Liver (tissue), 3 donors: Measurements from ENCODE around the gene ST8SIA1.

Experiments used
- HNF4A ChIP-seq, 2 donors: conservative IDR thresholded peaks; 2 replicates each; pipeline ENCODE4 v1.6.1; 2016; ENCODE audit warnings: antibody characterized with exemption in 2 of 2, mild to moderate bottlenecking in 2 of 2
- JUND ChIP-seq, 2 donors: IDR thresholded peaks; 2 replicates each; pipeline ENCODE4 v1.6.1; 2016; ENCODE audit warnings: antibody characterized with exemption in 2 of 2
- NR2F2 ChIP-seq: IDR thresholded peaks from 2 replicates; pipeline ENCODE4 v1.6.1; 2016; ENCODE audit warnings: antibody characterized with exemption
- RAD21 ChIP-seq, 2 donors: IDR thresholded peaks; 2 replicates each; pipeline ENCODE4 v1.6.1; 2016; ENCODE audit warnings: antibody characterized with exemption in 2 of 2, mild to moderate bottlenecking in 2 of 2
- SP1 ChIP-seq: IDR thresholded peaks from 2 replicates; pipeline ENCODE4 v1.6.1; 2018; ENCODE audit warnings: antibody characterized with exemption, mild to moderate bottlenecking
- TF ChIP-seq, protein P1 (sequence below): fragments of 150-350 bp; IDR thresholded peaks from 2 replicates; pipeline ENCODE4 v1.5.1; 2017; ENCODE audit warnings: improper control_type of control experiment, low read depth, low read length; ENCODE audit not compliant: missing input control
- TF ChIP-seq, protein P2 (sequence below): IDR thresholded peaks from 2 replicates; pipeline ENCODE4 v1.6.1; 2016; ENCODE audit warnings: antibody characterized with exemption
- donor health status: healthy.
- donor health status: healthy.

DNA sequence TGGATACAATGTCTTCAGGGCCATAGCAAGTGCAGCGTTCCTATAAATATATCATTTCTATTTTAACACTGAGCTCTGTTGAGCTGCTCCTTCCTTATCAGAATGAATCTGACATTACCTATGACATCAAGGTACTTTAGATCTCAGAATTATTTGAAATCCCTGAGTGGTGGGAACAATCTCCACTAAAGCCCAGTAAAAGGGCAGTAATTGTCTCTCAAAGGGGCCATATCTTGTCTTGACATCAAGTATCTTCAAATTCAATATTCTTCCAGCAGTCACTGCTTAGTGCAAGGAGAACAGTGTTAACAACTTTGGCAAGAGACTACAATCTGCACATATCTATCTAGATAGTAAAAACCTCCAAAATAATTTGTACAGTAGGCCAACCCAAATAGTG, 21.7 kb upstream of the ST8SIA1 start:
- no peak for TF ChIP-seq JUND (IDR thresholded peaks at IDR 0.05)
- TF ChIP-seq, protein P1, sequence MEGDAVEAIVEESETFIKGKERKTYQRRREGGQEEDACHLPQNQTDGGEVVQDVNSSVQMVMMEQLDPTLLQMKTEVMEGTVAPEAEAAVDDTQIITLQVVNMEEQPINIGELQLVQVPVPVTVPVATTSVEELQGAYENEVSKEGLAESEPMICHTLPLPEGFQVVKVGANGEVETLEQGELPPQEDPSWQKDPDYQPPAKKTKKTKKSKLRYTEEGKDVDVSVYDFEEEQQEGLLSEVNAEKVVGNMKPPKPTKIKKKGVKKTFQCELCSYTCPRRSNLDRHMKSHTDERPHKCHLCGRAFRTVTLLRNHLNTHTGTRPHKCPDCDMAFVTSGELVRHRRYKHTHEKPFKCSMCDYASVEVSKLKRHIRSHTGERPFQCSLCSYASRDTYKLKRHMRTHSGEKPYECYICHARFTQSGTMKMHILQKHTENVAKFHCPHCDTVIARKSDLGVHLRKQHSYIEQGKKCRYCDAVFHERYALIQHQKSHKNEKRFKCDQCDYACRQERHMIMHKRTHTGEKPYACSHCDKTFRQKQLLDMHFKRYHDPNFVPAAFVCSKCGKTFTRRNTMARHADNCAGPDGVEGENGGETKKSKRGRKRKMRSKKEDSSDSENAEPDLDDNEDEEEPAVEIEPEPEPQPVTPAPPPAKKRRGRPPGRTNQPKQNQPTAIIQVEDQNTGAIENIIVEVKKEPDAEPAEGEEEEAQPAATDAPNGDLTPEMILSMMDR = no peak
- TF ChIP-seq RAD21 (IDR thresholded peaks at IDR 0.05) = no peak
- TF ChIP-seq NR2F2 = no peak
- TF ChIP-seq SP1 = no peak
- TF ChIP-seq, protein P2, sequence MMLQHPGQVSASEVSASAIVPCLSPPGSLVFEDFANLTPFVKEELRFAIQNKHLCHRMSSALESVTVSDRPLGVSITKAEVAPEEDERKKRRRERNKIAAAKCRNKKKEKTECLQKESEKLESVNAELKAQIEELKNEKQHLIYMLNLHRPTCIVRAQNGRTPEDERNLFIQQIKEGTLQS = no peak
- no peak for TF ChIP-seq HNF4A (conservative IDR thresholded peaks at IDR 0.05)
